HUDEP-2 (cell line): ENCODE data around the gene NPIPA5.
"Not testable (repeated sequence)": the region's sequence is repeated elsewhere in the genome, so short reads cannot be mapped to it uniquely, and the experiment has no call there.

Experiments
- DNase-seq, 76 experiments: peaks; one replicate each; lab custom pipeline; 2025; ENCODE audit not compliant: unreplicated experiment in 76 of 76; lab: John Stamatoyannopoulos, UW

NPIPA5 gene

DNA sequence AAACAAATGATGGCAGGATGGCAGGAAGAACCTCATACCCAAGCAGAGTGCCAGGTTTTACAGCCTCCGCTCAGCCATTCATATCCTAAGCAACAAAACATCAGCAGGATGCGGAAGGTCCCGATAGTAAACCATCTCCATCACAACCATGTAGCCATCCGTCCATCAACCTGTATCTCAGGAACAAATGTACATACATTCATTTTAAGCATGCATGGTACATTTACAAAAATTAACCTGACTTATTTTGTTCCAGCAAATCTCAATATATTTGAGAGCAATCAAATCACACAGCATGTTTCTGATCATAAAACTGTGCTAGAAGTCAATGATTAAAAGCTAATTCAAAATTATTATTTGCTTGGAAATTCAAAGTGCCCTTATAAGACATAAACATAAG is at the start of gene NPIPA5:
Gene NPIPA5 (minus strand): TSS at position 101 of the 400 bp plus-strand sequence. CDS start 0 bp downstream, at position 101.
- DNase-seq: not testable (repeated sequence)

DNA sequence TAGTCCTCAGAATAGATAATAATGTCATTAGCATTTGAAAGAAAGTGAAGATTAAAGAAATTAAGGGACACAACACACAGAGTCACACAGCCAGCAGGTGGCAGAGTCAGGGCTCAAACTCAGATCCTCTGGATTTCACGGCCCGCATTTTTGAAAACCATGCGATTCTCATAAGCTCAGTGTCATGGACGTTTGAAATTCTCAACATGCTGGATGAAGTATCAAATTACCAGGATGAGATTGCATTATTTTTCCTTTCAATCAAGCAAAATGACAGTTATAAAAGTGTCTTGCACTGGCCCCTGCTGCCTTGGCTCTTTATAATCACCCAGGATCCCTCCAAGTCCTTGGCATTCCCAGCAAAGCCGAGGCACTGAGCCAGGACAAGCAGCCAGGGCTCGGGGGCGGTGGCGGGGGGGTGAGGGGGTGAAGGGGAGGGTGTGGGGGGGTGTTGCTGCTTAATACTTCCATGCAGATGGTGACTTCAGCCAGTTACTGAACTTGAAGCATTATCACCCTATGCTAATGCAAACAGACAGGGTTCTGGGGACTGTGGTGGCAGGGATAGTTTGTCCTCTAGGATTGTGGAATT is 49.6 kb upstream of the NPIPA5 start:
- DNase-seq: peak in 48 of 76 experiments; percentile 0 to 54 (median 27)

DNA sequence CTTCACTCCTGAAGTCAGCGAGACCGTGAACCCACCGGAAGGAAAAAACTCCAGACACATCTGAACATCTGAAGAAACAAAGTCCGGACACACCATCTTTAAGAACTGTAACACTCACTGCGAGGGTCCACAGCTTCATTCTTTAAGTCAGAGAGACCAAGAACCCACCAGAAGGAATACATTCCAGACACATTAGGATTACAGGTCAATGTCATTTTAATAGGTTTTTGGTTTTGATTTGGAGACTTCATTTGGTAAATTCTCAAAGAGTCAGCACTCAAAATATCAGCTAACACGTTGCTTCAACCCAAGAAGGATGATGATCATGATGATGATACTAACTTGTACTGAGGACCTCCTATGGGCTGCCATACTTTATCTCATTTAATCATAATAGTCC is 48.7 kb upstream of the NPIPA5 start:
- no peak for DNase-seq

DNA sequence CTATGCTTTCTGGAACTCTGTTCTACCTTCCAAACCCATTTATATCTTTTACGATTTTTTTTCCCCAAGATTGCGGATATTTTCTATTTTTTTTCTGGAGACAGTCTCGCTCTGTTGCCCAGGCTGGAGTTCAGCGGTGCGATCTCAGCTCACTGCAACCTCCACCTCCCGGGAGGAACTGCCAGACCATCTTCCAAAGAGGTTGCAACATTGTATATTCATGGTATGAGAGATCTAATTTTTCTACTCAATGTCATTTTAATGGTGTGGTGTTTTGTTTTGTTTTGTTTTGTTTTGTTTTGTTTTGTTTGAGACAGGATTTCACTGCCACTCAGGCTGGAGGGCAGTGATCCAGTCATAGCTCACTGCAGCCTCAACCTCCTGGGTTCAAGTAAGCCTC is 47.8 kb upstream of the NPIPA5 start:
- DNase-seq: no peak

DNA sequence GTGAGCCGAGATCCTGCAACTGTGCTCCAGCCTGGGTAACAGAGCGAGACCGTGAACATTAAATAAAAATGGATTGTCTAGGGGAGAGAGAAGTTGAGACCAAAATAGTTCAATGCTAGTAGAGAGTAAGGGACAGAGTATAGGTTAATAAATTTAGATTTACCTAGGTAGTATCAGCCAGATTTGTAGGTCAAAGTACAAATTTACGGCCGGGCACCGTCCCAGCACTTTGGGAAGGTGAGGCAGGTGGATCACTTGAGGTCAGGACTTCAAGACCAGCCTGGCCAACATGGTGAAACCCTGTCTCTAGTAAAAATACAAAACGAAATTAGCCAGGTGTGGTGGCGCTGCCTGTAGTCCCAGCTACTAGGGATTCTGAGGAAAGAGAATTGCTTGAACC is 44.1 kb upstream of the NPIPA5 start:
- DNase-seq: no peak

DNA sequence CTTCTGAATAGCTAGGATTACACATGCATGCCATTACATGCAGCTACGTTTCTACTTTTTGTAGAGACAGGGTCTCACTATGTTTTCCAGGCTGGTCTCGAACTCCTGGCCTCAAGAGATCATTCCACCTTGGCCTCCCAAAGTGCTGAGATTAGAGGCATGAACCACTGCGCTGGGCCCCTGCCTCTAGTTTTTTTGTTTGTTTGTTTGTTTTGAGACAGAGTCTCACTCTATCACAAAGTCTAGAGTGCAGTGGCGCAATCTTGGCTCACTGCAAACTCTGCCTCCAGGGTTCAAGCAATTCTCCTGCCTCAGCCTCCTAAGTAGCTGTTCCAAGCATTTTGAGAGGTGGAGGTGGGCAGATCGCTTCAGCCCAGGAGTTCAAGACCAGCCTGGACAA is 43.6 kb upstream of the NPIPA5 start:
- not testable (repeated sequence) for DNase-seq

DNA sequence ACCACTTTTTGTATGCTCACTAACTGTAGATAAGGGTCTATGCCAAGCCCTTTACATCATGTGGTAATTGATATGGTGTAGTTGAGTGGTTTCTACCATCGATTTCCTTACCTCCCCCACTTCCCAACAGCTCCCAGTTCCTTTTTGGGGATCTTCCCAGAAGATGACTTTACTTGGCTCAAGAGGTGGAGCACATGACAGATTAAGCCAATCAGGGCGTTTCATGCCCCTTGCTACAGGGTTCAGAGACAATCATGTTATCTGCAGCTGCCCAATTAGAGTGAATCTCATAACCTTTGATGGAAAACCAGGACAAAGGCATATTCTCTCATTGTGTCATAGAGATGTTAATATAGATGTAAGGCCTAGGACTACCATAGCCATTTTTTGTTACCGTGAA is 40.1 kb upstream of the NPIPA5 start:
- no peak for DNase-seq

DNA sequence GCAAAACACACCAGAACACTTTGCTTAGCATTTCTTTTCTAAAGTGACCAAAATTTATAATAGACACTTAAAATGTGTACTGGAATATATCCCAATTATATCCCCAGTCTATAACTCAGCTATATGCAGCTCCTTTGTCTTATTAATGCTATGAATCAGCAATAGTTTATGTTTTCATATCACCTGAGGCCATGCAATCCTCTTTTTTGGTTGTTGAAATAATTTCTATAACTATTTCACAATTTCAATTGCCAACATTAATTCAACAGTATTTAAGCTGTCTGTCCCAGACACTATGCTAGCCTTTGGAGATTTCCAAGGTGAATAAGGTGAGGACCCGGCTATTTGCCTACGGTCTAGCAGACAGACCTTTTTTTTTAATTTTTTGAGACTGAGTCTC is 39.1 kb upstream of the NPIPA5 start:
- DNase-seq: no peak

DNA sequence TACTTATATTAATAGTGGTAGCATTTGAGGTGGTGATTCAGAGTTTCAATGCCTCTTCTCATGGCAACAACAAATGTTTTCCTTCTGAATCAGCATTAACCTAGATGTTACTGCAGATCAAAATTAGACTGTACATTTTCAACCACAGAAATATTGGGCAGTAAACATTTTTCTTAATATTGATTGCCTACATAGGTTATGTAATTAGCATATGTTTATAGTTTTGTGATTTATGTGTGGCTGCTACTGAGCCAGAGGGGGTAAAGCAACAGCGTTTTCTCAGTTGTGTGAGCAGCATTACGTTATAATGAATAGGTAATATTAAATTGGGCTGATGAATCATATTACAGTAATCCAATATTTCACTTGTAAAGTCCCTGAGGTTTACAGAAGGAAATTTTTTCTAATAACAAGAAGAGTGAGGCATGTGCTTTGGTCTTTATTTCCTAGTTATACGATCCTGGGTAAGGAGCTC is 37.5 kb upstream of the NPIPA5 start:
- no peak for DNase-seq

DNA sequence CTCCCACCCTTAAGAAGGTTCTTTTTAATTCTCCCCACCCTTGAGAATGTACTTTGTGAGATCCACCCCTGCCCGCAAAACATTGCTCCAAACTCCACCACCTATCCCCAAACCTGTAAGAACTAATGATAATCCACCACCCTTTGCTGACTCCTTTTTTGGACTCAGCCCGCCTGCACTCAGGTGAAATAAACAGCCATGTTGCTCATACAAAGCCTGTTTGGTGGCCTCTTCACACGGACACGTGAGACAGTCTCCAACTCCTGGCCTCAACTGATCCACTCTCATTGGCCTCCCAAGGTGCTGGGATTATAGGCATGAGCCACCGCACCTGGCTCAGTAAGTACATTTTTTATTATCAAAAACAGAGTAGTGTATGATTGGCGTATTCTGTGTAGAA is 31.4 kb upstream of the NPIPA5 start:
- DNase-seq: not testable (repeated sequence)

DNA sequence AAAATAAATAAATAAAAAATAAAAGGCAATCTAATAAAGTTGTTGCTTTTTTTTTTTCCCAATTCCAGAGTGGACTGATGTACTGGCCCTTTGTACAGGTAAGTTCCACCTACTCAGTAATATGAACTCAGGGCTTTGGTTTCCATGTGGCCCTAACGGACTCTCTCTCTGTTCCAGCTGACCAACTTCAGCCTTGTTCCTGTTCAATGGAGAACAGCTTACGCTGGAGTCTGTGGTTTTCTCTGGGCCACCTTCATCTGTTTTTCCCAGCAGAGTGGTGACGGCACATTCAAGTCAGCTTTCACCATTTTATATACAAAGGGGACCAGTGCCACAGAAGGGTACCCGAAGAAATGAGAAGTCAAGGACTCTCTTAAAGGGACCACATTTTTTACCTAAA is 29.7 kb upstream of the NPIPA5 start:
- not testable (repeated sequence) for DNase-seq

DNA sequence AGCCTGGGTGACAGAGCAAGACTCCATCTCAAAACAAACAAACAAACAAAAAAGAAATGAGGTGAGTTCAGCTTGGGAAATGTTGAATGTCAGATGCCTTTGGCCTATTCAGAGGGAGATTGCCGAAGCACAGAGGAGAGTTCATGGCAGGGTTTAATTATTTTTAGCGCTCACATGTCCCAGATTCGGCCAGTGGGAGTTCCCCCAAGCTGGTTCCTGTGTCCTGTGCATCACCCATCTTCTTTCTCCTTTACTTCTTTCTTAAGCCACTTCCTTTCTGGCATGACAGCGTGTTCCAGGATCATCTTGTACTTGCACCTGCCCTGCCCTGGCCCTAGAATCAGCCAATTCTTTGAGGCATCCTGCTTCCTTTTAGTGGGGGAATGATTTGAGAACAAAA is 26.7 kb upstream of the NPIPA5 start:
- no peak for DNase-seq

DNA sequence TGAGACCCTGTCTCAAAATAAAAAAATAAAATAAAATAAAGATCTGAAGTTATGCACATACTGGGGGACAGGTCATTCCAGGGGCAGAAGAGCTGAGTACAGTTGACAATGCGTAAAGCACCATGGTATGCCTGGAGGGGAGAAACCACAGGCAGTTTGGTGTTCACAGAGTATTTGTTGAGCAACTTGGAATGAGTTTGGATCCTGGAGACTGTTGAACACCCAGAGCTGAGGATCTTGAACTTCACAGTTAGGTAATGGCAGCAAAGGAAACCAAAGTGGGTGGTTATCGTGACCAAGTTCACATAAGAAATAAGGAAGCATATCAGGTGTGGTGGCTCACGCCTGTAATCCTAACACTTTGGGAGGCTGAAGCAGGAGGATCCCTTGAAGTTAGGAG is 26.0 kb upstream of the NPIPA5 start:
- DNase-seq: not testable (repeated sequence)

DNA sequence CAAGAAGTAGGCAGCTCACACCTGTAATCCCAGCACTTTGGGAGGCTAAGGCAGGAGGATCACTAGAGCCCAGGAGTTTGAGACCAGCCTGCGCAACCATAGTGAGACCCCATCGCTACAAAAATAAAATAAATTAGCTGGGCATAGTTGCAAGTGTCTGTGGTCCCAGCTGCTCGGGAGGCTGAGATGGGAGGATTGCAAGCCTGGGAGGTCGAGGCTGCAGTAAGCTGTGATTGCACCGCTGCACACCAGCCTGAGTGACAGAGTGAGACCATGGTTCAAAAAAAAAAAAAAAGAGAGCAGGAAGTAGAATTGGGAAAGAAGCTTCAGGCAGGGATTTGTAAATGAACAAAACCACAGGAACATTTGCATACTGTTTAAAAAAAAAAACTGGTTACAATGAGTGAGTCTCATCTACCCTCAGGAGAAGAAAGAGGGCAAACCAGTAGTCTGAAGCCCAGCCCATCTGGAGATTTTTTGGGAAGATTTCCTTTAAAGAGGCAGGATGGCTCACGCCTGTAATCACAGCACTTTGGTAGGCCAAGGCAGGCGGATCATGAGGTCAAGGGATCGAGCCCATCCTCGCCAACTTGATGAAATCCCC is 25.4 kb upstream of the NPIPA5 start:
- DNase-seq: no peak

DNA sequence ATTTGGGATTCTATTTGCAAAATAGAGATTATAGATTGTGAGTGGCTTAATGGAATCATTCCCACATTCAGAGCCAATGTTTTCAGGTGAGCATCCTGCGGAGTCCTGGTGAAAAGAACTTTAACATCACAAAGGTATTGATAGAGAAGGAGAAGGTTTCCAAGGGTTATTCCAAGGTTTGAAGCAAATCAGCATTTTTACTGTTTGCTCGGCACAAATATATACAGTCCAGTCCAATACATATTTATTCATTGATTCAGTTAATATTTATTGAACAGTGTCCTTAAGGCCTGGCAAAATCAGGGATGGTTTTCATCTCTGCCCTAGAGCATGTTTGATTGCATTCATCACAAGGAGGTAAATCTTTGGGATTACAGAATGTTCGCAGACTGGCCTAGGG is 23.9 kb upstream of the NPIPA5 start:
- DNase-seq: no peak

DNA sequence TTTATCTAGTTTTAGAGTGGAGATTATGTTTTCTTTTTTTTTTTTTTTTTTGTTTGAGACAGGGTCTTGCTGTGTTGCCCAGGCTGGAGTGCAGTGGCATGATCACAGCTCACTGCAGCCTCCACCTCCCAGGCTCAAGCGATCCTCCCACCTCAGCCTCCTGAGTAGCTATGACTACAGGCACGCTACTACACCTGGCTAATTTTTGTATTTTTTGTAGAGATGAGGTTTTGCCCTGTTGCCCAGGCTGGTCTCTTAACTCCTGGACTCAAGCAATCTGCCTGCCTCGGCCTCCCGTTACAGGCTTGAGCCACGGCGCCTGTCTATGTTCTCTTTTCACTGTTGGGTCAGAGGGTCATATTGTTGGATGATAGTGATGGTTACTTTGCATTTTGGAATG is 22.2 kb upstream of the NPIPA5 start:
- not testable (repeated sequence) for DNase-seq

DNA sequence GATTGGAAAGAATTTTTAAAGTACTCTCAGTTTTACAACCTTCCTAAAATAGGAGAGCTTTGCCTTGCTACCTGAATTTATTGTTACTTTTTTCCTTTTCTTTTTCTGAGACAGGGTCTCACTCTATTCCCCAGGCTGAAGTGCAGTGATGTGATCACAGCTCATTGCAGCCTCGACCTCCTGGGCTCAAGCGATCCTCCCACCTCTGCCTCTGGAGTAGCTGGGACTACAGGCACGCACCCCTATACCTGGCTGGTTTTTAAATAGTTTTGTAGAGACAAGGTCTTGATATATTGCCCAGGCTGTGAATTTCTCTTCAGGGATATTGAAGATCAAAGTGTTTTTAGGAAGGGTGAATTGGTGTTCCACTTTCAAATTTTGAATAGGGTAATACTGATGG is 21.2 kb upstream of the NPIPA5 start:
- DNase-seq: no peak

DNA sequence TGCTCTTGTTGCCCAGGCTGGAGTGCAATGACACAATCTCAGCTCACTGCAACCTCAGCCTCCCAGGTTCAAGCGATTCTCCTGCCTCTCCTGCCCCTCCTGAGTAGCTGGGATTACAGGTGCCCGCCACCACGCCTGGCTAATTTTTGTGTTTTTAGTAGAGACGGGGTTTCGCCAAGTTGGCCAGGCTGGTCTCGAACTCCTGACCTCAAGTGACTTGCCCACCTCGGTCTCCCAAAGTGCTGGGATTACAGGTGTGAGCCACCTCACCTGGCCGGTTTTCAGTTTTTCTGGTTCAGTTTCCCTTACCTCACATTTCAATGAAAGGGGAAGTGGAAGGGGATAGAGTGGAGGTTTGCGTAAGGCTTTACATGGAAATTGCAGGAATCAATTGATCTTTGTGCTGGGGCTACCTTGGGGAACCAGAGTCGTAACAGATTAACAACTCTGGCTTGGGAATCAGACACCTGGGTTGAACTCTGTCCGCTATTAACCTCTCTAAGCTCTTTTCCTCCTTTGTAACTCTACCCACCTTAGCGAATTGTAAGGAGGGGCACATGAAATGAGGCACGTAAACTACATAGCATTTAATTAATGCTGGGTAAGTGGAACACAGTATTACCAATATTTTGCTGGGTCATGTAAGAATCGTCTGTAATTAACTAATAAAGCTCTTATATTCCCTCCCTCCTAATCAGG is 20.7 kb upstream of the NPIPA5 start:
- DNase-seq: no peak

DNA sequence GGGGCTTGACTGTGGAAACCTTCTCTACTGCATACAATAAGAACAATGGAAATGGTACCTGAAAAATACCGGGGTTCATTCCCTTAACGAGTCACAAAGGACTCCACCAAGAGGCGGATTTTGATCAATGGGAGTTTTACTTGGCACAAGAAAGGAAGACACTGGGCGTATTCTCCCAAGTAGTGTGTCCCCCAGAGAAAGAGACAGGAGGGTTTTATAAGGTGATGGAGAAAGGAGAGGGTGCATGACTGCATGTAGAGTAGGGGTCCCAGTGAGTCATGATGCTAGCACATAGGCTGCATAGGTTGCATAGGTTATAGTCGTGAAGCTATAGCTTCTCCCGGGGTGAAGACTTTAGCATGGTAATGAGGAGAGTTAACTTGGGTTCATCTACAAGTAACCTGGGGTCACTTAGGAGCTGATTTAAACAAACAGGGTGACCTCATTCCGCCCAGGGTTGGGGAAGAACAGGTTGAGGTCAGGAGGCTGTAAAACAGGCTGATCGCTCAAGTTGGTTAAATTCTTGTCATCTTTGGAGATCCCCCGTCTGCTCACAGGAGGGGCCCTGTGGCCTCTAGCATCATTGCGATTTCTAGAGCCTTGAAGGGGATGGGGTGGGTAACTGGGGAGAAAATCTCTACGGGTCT is 19.0 kb upstream of the NPIPA5 start:
- no peak for DNase-seq

DNA sequence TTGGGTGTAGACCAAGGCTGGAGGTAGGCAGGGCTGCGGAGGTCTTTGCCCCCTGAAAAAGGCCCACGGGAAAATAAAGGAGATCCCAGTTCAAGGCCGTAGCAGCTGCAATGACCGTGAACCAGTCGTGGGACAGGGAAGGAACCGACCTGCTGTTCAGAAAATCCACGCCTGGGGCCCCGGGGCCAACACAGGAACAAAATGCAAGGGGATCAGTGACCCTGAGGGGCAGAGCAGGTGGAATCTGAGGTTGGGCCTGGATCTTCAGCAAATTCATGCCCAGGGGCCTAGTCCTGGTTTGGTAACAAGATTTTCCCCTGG is 18.4 kb upstream of the NPIPA5 start:
- DNase-seq: not testable (repeated sequence)

DNA sequence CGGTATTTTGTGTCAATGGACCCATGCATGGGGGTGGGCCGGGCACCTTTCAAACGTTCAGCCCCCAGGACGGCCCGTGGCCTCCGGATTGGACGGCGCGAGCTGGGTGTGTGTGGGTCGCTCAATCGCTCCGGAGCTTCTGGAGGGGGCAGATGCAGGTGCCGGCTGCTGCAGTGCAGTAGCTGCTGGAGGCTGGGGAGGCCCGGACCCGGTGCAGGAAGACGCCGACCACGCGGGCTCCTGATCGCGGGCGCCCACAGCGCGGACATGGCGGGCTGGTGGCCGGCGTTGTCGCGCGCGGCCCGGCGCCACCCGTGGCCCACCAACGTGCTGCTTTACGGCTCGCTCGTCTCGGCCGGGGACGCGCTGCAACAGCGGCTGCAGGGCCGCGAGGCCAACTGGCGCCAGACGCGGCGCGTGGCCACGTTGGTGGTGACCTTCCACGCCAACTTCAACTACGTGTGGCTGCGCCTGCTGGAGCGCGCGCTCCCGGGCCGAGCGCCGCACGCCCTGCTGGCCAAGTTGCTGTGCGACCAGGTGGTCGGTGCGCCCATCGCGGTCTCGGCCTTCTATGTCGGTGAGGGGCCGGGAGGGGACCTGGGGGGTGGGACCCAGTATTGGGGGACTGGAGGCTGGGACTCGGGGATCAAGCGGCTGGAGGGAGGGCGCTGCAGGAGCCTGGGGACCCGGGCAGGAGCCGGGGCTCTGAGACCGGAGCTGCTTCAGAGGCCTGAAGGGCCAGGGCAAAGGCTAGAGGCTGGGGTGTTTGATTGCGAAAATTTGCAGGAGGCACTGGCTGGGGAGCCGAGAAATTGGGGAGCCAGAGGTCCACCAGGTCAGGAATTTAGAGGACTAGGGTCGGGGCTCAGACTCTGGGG is 17.8 kb upstream of the NPIPA5 start, which contains the start of gene MPV17L:
Gene MPV17L (plus strand): TSS at position 124 of the 878 bp plus-strand sequence. CDS start 144 bp downstream, at position 268.
- peak in 45 of 76 experiments; percentile 2 to 62 (median 29) for DNase-seq
